PC-9 (cell line): ENCODE data around the gene KIF6.

Experiments
- EZH2 ChIP-seq: fragments of 200-600 bp; sonication (generic); IDR thresholded peaks from 2 replicates; pipeline ENCODE4 v1.8.0; 2017; ENCODE audit warnings: antibody characterized with exemption, low read depth
- TF ChIP-seq, protein P1 (sequence below): fragments of 200-600 bp; sonication (generic); conservative IDR thresholded peaks from 2 replicates; pipeline ENCODE4 v1.6.1; 2017; ENCODE audit warnings: mixed run types, antibody characterized with exemption, mild to moderate bottlenecking, moderate library complexity

DNA sequence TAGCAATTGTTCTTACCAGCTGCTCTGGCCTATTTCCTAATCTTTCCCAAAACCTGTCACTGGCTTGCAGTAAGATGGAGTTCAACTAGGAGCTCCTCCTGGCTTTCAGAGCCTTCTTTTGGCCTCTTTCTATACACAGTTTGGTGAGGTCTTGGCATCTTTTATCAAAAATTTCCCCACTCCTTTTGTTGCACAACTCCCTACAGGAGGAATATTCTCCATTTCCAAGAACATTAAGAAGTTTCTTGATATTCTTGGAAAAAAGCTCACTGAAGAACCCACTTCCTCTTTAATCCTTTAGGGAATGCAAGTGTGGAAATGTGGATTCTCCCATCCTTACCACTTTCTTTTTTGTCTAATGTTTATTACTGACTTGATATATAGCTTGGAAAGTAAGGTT, 231.4 kb downstream of the KIF6 start:
- TF ChIP-seq, protein P1, sequence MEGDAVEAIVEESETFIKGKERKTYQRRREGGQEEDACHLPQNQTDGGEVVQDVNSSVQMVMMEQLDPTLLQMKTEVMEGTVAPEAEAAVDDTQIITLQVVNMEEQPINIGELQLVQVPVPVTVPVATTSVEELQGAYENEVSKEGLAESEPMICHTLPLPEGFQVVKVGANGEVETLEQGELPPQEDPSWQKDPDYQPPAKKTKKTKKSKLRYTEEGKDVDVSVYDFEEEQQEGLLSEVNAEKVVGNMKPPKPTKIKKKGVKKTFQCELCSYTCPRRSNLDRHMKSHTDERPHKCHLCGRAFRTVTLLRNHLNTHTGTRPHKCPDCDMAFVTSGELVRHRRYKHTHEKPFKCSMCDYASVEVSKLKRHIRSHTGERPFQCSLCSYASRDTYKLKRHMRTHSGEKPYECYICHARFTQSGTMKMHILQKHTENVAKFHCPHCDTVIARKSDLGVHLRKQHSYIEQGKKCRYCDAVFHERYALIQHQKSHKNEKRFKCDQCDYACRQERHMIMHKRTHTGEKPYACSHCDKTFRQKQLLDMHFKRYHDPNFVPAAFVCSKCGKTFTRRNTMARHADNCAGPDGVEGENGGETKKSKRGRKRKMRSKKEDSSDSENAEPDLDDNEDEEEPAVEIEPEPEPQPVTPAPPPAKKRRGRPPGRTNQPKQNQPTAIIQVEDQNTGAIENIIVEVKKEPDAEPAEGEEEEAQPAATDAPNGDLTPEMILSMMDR = no peak
- no peak for TF ChIP-seq EZH2
